Tongue (tissue), 2 donors: ENCODE measurements around the gene MICAL2. TPM values are rescaled to one million over a fixed set of nuclear protein-coding genes. Genes with fewer than 3 reads are reported as not detected.

Experiments used
- DNase-seq: peaks from one replicate; pipeline ENCODE4 v3.0.0-alpha.2; 2015
- total RNA-seq: library from RNA; depleted of rRNA; stranded (reverse); fragments of >200 nt; gene quantifications from one replicate; pipeline ENCODE4 v1.2.3, GENCODE V29; 2014

The MICAL2 gene
- total RNA-seq, result 16.9 TPM

- peak; percentile 94 for DNase-seq
Measured at GRCh38 chr11:12110201-12110713, at the start of gene MICAL2. TSS of gene MICAL2 (plus strand) at chr11:12110590. CDS start at chr11:12162156, 51,566 bp downstream.

- DNase-seq, result no peak
Measured at GRCh38 chr11:12061851-12062560, 48.4 kb upstream of the MICAL2 start.

- no peak for DNase-seq
Measured at GRCh38 chr11:12063251-12063650, 47.1 kb upstream of the MICAL2 start.

GRCh38 chr11:12064136-12064953 is 46.0 kb upstream of the MICAL2 start:
- DNase-seq, result no peak

- DNase-seq, result no peak
Measured at GRCh38 chr11:12064954-12065280, 45.5 kb upstream of the MICAL2 start.

- no peak for DNase-seq
Measured at GRCh38 chr11:12066056-12066798, 44.2 kb upstream of the MICAL2 start.

GRCh38 chr11:12066799-12067508 is 43.4 kb upstream of the MICAL2 start:
- peak; percentile 65 for DNase-seq

- no peak for DNase-seq
Measured at GRCh38 chr11:12067796-12068357, 42.5 kb upstream of the MICAL2 start.

GRCh38 chr11:12069066-12069676 is 41.2 kb upstream of the MICAL2 start:
- no peak for DNase-seq

- no peak for DNase-seq
Measured at GRCh38 chr11:12070446-12071267, 39.7 kb upstream of the MICAL2 start.

- no peak for DNase-seq
Measured at GRCh38 chr11:12071574-12071973, 38.8 kb upstream of the MICAL2 start.

- DNase-seq, result no peak
Measured at GRCh38 chr11:12073436-12073835, 37.0 kb upstream of the MICAL2 start.

GRCh38 chr11:12073886-12074285 is 36.5 kb upstream of the MICAL2 start:
- no peak for DNase-seq

- DNase-seq, result no peak
Measured at GRCh38 chr11:12074529-12075195, 35.7 kb upstream of the MICAL2 start.

GRCh38 chr11:12075291-12075690 is 35.1 kb upstream of the MICAL2 start:
- DNase-seq, result no peak

GRCh38 chr11:12075822-12076821 is 34.3 kb upstream of the MICAL2 start:
- DNase-seq, result no peak

- DNase-seq, result no peak
Measured at GRCh38 chr11:12076840-12077534, 33.4 kb upstream of the MICAL2 start.
